ENCODE data around the gene STAC3. TPM values are rescaled to one million over a fixed set of nuclear protein-coding genes. Genes with fewer than 3 reads are reported as not detected.

Gene STAC3
- total and polyA plus RNA-seq, 7 donors = 0.41 to 4.6 (median 1.8) TPM

- TF ChIP-seq POLR2AphosphoS5 (IDR thresholded peaks at IDR 0.05) (no peak), POLR2A (IDR thresholded peaks at IDR 0.05) (no peak), EP300 (IDR thresholded peaks at IDR 0.05) (no peak)
- TF ChIP-seq, protein P1, sequence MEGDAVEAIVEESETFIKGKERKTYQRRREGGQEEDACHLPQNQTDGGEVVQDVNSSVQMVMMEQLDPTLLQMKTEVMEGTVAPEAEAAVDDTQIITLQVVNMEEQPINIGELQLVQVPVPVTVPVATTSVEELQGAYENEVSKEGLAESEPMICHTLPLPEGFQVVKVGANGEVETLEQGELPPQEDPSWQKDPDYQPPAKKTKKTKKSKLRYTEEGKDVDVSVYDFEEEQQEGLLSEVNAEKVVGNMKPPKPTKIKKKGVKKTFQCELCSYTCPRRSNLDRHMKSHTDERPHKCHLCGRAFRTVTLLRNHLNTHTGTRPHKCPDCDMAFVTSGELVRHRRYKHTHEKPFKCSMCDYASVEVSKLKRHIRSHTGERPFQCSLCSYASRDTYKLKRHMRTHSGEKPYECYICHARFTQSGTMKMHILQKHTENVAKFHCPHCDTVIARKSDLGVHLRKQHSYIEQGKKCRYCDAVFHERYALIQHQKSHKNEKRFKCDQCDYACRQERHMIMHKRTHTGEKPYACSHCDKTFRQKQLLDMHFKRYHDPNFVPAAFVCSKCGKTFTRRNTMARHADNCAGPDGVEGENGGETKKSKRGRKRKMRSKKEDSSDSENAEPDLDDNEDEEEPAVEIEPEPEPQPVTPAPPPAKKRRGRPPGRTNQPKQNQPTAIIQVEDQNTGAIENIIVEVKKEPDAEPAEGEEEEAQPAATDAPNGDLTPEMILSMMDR (IDR thresholded peaks at IDR 0.05) = no peak
- H3K4me3 ChIP-seq = no peak overlapping the region
- H3K4me1 ChIP-seq = peaks cover 0 to 4% (median 0%) of the 10 kb centered on the region in 4 donors
- WGBS, 2 donors = 84 to 87% methylated on average over 7 of the region's 7 CpGs
- H3K9me3 ChIP-seq = no peaks in the 10 kb centered on the region
- DNase-seq = no peak
- intact Hi-C loops (cut with DNase I) = no loop called here
- H3K27me3 ChIP-seq = no peaks in the 10 kb centered on the region
- H3K36me3 ChIP-seq = peaks cover 8 to 94% (median 26%) of the 10 kb centered on the region in 4 donors
- no peak overlapping the region for H3K27ac ChIP-seq
These were observed 21.6 kb upstream of the STAC3 start for GRCh38 chr12:57272337-57273151.

- H3K36me3 ChIP-seq = peaks cover 13 to 94% (median 32%) of the 10 kb centered on the region in 4 donors
- TF ChIP-seq POLR2A (IDR thresholded peaks at IDR 0.05) = no peak
- TF ChIP-seq POLR2AphosphoS5 (IDR thresholded peaks at IDR 0.05) = no peak
- TF ChIP-seq, protein P1 (IDR thresholded peaks at IDR 0.05) = no peak
- no peak for TF ChIP-seq EP300 (IDR thresholded peaks at IDR 0.05)
- 93 to 96% methylated on average over 1 of the region's 1 CpG for WGBS, 2 donors
- intact Hi-C loops (cut with DNase I) = no loop called here
- H3K27ac ChIP-seq = no peak overlapping the region
- H3K4me1 ChIP-seq = peaks cover 0 to 4% (median 0%) of the 10 kb centered on the region in 4 donors
- DNase-seq = no peak
- no peaks in the 10 kb centered on the region for H3K9me3 ChIP-seq
- H3K4me3 ChIP-seq = no peak overlapping the region
- H3K27me3 ChIP-seq = no peaks in the 10 kb centered on the region
These were observed 20.0 kb upstream of the STAC3 start for GRCh38 chr12:57270966-57271470.

DNA sequence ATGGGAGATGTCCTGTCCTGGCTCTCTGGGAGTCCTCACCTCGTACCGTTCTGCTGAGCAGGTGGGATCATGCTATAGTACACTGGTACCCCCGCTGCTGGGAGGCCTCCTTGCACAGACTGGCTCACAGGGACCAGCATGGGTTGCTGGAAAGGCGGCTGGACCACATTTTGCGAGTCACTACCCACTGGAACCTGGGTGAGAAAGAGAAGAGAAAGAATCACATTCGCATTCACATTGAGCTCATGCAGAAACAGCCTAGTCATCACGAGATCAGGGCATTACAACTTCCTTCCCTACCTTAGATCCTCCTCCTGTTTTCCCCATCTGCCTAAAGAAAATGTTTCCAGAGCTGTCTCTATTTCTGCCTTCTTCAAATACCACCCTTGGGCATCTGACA lies 17.3 kb upstream of the STAC3 start:
- Histone ChIP-seq H3K9me3 (no peaks in the 10 kb centered on the region), H3K36me3 (peaks cover 13 to 88% (median 32%) of the 10 kb centered on the region in 4 donors), H3K27ac (no peak overlapping the region), H3K4me1 (peaks cover 0 to 4% (median 0%) of the 10 kb centered on the region in 4 donors), H3K4me3 (no peak overlapping the region), H3K27me3 (no peaks in the 10 kb centered on the region)
- WGBS, 2 donors = 78 to 90% methylated on average over 7 of the region's 7 CpGs
- intact Hi-C loops (cut with DNase I) = no loop called here
- no peak for DNase-seq
- TF ChIP-seq POLR2A (IDR thresholded peaks at IDR 0.05) (no peak), POLR2AphosphoS5 (IDR thresholded peaks at IDR 0.05) (no peak), EP300 (IDR thresholded peaks at IDR 0.05) (no peak)
- TF ChIP-seq, protein P1 (IDR thresholded peaks at IDR 0.05) = no peak

DNA sequence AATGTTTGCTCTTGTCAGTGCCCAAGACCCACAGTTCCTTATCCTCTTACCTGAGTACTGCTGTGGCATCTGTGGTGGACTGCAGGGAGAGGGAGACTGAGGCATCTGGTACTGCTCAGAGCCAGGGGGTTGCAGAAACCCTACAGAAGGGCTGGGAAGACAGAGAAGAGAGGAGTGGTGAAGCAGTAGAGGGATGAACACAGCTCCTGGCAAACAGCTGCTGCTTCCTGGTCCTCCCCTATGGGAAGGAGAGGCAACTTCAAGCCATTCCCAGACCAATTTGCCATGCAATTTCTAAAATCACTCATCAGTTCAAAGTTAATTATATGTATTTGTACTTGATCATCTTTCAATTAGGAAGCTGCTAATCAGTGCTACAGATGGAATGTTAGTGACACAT lies 15.7 kb upstream of the STAC3 start:
- TF ChIP-seq POLR2A (IDR thresholded peaks at IDR 0.05) (no peak), EP300 (IDR thresholded peaks at IDR 0.05) (no peak), POLR2AphosphoS5 (IDR thresholded peaks at IDR 0.05) (no peak)
- TF ChIP-seq, protein P1 (IDR thresholded peaks at IDR 0.05) = no peak
- no peaks in the 10 kb centered on the region for H3K27me3 ChIP-seq
- DNase-seq = no peak
- no peaks in the 10 kb centered on the region for H3K9me3 ChIP-seq
- H3K4me1 ChIP-seq = no peaks in the 10 kb centered on the region
- peaks cover 13 to 87% (median 32%) of the 10 kb centered on the region in 4 donors for H3K36me3 ChIP-seq
- intact Hi-C loops (cut with DNase I) = no loop called here
- H3K27ac ChIP-seq = no peak overlapping the region
- no peak overlapping the region for H3K4me3 ChIP-seq

All from sigmoid colon (tissue), 7 donors.